DMS153 treated with DMSO at 0.1 percent for 48 hours (cell line): Measurements from ENCODE around the gene ST7.
A peak's percentile ranks its signal among the peaks of the same experiment; 100 is the strongest.
"Not testable (repeated sequence)": the region's sequence is repeated elsewhere in the genome, so short reads cannot be mapped to it uniquely, and the experiment has no call there.

Source experiments
- DNase-seq: peaks from one replicate; lab custom pipeline; 2025; ENCODE audit not compliant: unreplicated experiment; lab: John Stamatoyannopoulos, UW

The ST7 gene, protein sequence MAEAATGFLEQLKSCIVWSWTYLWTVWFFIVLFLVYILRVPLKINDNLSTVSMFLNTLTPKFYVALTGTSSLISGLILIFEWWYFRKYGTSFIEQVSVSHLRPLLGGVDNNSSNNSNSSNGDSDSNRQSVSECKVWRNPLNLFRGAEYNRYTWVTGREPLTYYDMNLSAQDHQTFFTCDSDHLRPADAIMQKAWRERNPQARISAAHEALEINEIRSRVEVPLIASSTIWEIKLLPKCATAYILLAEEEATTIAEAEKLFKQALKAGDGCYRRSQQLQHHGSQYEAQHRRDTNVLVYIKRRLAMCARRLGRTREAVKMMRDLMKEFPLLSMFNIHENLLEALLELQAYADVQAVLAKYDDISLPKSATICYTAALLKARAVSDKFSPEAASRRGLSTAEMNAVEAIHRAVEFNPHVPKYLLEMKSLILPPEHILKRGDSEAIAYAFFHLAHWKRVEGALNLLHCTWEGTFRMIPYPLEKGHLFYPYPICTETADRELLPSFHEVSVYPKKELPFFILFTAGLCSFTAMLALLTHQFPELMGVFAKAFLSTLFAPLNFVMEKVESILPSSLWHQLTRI

DNA sequence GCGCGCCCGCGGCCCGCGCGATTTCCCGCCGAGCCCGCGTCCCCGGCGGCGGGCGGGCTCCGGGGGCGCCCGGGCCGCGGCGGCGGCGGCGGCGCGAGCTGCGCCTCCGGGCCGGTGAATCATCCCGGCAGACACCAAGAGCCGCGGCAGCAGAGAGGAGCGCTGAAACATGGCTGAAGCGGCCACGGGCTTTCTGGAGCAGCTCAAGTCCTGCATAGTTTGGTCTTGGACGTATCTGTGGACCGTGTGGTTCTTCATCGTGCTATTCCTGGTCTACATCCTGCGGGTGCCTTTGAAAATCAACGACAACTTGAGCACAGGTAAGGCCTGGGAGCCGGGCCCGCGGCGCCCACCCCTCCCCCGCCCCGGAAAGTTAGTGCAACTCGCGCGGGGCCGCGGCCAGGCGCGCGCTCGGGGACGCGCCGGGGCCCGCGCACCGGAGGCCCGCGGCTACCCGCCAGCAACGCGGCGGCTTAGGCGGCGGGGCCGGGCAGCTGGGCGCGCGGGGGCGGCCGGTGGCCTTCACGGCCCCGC, at the start of gene ST7:
Gene ST7 (plus strand): TSS at position 130 of the 534 bp plus-strand sequence. CDS start 40 bp downstream, at position 170.
- peak; percentile 45 for DNase-seq

DNA sequence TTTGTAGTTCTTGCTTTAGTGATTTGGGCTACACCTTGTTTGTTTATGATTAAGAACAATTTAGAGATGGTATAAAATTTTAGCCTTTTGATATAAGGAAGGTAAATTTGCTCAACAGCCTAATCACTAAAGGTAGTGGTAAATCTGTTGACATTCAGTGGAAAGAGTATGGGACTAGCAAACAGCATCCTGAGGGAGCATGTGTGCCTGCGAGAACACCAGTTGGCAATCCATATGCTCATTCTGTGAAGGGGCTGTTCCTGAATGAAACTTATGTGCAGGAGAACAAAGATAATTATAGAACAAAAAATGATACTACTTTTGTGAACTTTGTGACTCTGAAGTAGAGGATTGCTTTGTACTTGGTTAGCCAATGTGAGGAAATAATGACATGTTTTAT, 46.9 kb upstream of the ST7 start:
- no peak for DNase-seq

- DNase-seq, result no peak
Observed at GRCh38 chr7:116910383-116910782, 42.9 kb upstream of the ST7 start.

GRCh38 chr7:116911801-116912200, 41.5 kb upstream of the ST7 start:
- DNase-seq, result no peak

DNA sequence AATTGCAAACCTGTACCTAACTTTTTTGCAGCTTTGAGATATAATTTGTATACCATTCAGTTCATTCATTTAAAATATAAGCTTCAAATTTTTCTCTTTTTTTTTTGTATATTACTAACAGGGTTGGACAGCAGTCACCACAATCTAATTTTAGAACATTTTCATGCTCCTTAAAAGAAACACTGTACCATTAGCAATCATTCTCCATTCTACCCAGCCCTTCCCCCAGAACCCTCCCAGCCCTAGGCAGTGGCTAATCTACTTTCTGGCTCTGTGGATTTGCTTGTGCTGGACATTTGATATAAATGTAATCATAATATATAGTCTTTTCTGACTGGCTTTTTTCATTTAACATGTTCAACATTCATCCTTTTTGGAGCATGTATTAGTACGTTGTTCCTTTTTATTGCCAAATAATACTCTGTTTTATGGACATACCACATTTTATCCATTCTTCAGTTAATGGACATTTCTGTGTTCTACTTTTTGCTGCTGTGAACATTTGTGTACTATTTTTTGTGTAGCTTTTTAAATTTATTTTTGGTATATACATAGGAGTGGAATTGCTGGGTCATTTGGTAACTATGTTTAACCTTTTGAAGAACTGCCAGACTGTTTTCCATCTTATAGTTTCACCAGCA, 40.9 kb upstream of the ST7 start:
- no peak for DNase-seq

- no peak for DNase-seq
Observed at GRCh38 chr7:116918704-116919103, 34.6 kb upstream of the ST7 start.

- DNase-seq, result no peak
Observed at GRCh38 chr7:116920359-116920758, 32.9 kb upstream of the ST7 start.

DNA sequence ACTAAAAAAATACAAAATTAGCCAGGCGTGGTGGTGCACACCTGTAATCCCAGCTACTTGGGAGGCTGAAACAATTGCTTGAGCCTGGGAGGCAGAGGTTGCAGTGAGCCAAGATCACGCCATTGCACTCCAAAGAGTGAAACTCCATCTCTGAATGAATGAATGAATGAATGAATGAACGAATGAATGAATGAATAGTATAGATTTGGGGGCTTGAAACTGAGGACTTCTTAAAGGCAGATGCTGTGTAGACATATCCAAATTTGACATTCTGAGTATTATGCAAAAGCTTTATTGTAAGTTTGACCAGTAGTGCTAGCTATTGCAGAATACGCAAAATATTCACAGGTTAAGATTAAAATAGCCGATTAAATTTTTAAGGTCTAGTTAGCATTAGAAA, 30.8 kb upstream of the ST7 start:
- no peak for DNase-seq

- no peak for DNase-seq
Observed at GRCh38 chr7:116924741-116925140, 28.6 kb upstream of the ST7 start.

GRCh38 chr7:116929021-116929420, 24.3 kb upstream of the ST7 start:
- DNase-seq, result no peak

GRCh38 chr7:116929914-116930913, 23.1 kb upstream of the ST7 start:
- DNase-seq, result peak; percentile 81

DNA sequence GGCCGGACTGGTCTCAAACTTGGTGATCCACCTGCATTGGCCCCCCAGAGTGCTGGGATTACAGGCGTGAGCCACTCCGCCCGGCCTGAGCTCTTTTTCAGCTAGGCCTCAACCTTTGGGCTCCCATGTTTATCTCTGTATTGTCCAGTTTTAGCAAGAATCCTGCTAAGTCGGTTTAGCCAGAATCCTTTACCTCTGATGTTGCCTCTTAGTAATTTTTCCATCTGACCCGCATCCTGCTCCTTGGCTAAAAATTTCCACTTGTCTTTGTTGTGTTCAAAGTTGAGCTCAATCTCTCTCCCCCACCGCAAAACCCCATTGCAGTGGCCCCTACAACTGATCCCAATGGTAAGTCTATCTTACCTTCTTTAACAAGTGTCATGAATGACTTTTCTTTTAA, 20.7 kb upstream of the ST7 start:
- DNase-seq, result no peak

GRCh38 chr7:116933465-116933864, 19.8 kb upstream of the ST7 start:
- no peak for DNase-seq

GRCh38 chr7:116934580-116934979, 18.7 kb upstream of the ST7 start:
- DNase-seq, result no peak

GRCh38 chr7:116936844-116937243, 16.5 kb upstream of the ST7 start:
- not testable (repeated sequence) for DNase-seq

DNA sequence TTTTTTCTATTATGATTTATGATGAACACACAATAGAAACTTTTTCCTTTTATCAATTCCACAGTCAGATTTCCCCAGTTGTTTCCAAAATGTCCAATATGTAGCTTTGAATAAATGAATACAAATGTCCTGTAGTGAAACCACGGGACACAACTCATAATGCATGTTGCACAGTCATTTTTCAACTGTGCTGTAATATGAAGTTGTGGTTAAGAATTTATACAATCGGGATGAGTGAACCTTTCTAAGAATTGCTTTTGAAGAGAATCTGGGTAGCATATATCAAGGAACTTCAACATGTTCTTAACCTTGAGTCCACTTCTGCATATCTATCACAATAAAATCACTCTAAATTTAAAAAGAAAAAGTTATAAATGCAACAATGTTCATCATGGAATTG, 14.6 kb upstream of the ST7 start:
- no peak for DNase-seq

DNA sequence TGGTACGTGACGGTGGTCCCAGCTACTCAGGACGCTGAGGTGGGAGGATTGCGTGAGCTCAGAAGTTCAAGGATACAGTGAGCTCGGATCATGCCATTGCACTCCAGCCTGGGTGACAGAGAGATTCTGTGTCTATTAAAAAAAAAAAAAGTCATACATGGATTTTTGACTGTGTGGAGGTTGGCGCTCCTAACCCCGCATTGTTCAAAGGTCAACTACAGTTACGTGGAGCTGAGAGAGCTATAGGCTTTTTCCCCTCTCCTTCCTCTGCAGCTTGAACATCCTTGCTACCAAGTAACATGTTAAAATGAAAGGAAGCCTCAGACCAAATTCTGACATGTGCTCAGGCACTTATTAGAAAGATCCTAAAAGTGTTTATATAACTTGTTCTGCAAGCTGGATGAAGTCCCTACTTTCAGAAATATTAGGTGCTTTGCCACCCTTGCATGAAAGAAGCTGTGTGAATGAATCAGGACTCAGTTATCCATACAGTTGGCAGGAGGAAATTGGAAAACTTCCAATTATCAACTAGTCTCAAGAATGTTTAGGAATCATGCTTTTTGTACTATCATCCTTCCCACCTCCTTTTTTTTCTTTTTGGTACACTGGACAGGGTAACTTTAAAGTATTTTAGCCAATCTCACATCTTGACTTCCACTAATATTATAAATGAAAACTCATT, 12.5 kb upstream of the ST7 start:
- DNase-seq, result no peak

- DNase-seq, result no peak
Observed at GRCh38 chr7:116942504-116942903, 10.8 kb upstream of the ST7 start.

DNA sequence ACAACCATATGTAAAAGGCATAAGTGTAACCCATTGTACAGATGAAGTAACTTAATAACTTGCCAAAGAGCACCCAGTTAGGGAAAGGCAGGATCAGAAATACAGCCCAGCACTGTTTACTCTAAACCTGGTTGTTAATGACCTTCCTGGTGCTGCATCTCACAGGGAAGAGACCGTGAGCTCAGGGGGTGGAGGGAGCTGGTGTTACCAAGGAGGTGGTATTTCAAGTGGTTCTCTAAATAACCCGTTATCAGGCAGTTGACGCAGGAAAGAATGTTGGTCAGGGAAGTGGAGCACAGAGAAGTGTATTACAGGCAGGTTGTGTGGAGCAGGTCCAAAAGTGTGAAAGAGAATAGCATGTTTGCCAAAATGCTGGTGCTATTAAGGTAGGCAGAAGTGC, 4.4 kb upstream of the ST7 start:
- peak; percentile 28 for DNase-seq
